Colonic mucosa (tissue), 4 donors: ENCODE measurements around the gene SERPINE1. TPM values are rescaled to one million over a fixed set of nuclear protein-coding genes. Genes with fewer than 3 reads are reported as not detected.

Experiments used
- DNase-seq: peaks from one replicate; pipeline ENCODE4 v3.0.0-alpha.2; 2020
- H3K27ac ChIP-seq: fragments of 200-600 bp; one replicate; pipeline ENCODE4 v1.8.0; 2021
- H3K27me3 ChIP-seq: fragments of 200-600 bp; one replicate; pipeline ENCODE4 v1.8.0; 2021
- H3K36me3 ChIP-seq: fragments of 200-600 bp; one replicate; pipeline ENCODE4 v1.8.0; 2021
- H3K4me1 ChIP-seq: fragments of 200-600 bp; one replicate; pipeline ENCODE4 v1.8.0; 2021; ENCODE audit warnings: mild to moderate bottlenecking
- H3K4me3 ChIP-seq: fragments of 200-600 bp; one replicate; pipeline ENCODE4 v1.8.0; 2021
- H3K9ac ChIP-seq, 2 donors: one replicate each; pipeline ENCODE4 v1.7.0; 2013; ENCODE audit warnings: control low read depth in 2 of 2, low read depth in 2 of 2, low read length in 2 of 2
- H3K9me3 ChIP-seq: fragments of 200-600 bp; one replicate; pipeline ENCODE4 v1.8.0; 2021
- CTCF ChIP-seq: fragments of 200-600 bp; IDR thresholded peaks from one replicate; pipeline ENCODE4 v1.8.0; 2022; ENCODE audit warnings: antibody characterized with exemption, mild to moderate bottlenecking
- intact Hi-C: fragments of 100-400 bp; cut with DNase I; formaldehyde crosslinking; loops from one replicate; pipeline ENCODE4 v1.14.1; 2022
- total RNA-seq, 2 donors: library from RNA; stranded (reverse); fragmentation: NEBNext Ultra II Directional in 1 of 2; extraction: Animal tissue kit (Norgen Biotek cat#: 25700) in 1 of 2; gene quantifications; one replicate each; pipeline ENCODE4 v1.2.1, GENCODE V29; 2021
- donor health status: healthy.
- donor health status: DM: no; HTN: no; CAD: no.
- donor health status: DM: no; HTN: no; CAD: no.

SERPINE1 gene
- 1 to 10 TPM; 1.4 to 6.1 TPM for total RNA-seq

- TF ChIP-seq CTCF, result no peak
- H3K9ac ChIP-seq, result peak within 1 kb of the TSS; percentile 9 to 39
- no peaks in the 10 kb centered on the region for H3K9me3 ChIP-seq
- intact Hi-C loops, result no loop called here
- H3K27me3 ChIP-seq, result no peaks in the 10 kb centered on the region
- DNase-seq, result peak; percentile 68
- no peak within 1 kb of the TSS for H3K4me3 ChIP-seq
- peaks cover 4% of the 10 kb centered on the region for H3K4me1 ChIP-seq
- H3K27ac ChIP-seq, result no peak within 1 kb of the TSS
- H3K36me3 ChIP-seq, result no peaks in the 10 kb centered on the region
Measured at GRCh38 chr7:101126651-101127459, at the start of gene SERPINE1. Gene SERPINE1, plus strand, starts transcription at chr7:101127104. Its CDS starts 1,290 bp downstream, at chr7:101128394.

GRCh38 chr7:101077303-101078086 lies 49.4 kb upstream of the SERPINE1 start:
- Histone ChIP-seq H3K4me3 (no peak overlapping the region), H3K9ac (no peak overlapping the region), H3K27me3 (no peaks in the 10 kb centered on the region), H3K36me3 (no peaks in the 10 kb centered on the region), H3K9me3 (no peaks in the 10 kb centered on the region), H3K4me1 (no peaks in the 10 kb centered on the region), H3K27ac (no peak overlapping the region)
- peak; percentile 90 for DNase-seq
- intact Hi-C loops, result loop anchor here (5.0 kb wide), 1 partner anchor 180 kb away; the partner anchor contains the start of gene ACHE
- peak; percentile 68 for TF ChIP-seq CTCF

GRCh38 chr7:101081432-101081831 lies 45.5 kb upstream of the SERPINE1 start:
- H3K4me1 ChIP-seq, result peaks cover 2% of the 10 kb centered on the region
- no peak overlapping the region for H3K9ac ChIP-seq
- intact Hi-C loops, result no loop called here
- no peaks in the 10 kb centered on the region for H3K36me3 ChIP-seq
- no peak overlapping the region for H3K27ac ChIP-seq
- no peak for DNase-seq
- H3K4me3 ChIP-seq, result no peak overlapping the region
- no peaks in the 10 kb centered on the region for H3K27me3 ChIP-seq
- no peak for TF ChIP-seq CTCF
- H3K9me3 ChIP-seq, result no peaks in the 10 kb centered on the region

- H3K9ac ChIP-seq, result peak overlapping the region; percentile 58 to 96
- no peak for DNase-seq
- peaks cover 6% of the 10 kb centered on the region for H3K4me1 ChIP-seq
- H3K36me3 ChIP-seq, result no peaks in the 10 kb centered on the region
- no peaks in the 10 kb centered on the region for H3K9me3 ChIP-seq
- peak overlapping the region; percentile 78 for H3K4me3 ChIP-seq
- intact Hi-C loops, result no loop called here
- TF ChIP-seq CTCF, result no peak
- H3K27me3 ChIP-seq, result no peaks in the 10 kb centered on the region
- peak overlapping the region; percentile 82 for H3K27ac ChIP-seq
Measured at GRCh38 chr7:101084865-101085161, 42.1 kb upstream of the SERPINE1 start.

GRCh38 chr7:101085162-101085964 lies 41.5 kb upstream of the SERPINE1 start, which contains the start of gene TRIM56:
Gene TRIM56, plus strand, starts transcription at chr7:101085481. Its CDS starts 1,832 bp downstream, at chr7:101087313.
- H3K4me1 ChIP-seq, result peaks cover 6% of the 10 kb centered on the region
- intact Hi-C loops, result no loop called here
- peak within 1 kb of the TSS; percentile 78 for H3K4me3 ChIP-seq

More at GRCh38 chr7:101085162-101085964, 41.5 kb upstream of the SERPINE1 start, which contains the start of gene TRIM56:
- no peaks in the 10 kb centered on the region for H3K27me3 ChIP-seq
- H3K36me3 ChIP-seq, result no peaks in the 10 kb centered on the region
- H3K27ac ChIP-seq, result peak within 1 kb of the TSS; percentile 82
- peak within 1 kb of the TSS; percentile 58 to 96 for H3K9ac ChIP-seq
- TF ChIP-seq CTCF, result no peak
- H3K9me3 ChIP-seq, result no peaks in the 10 kb centered on the region
- DNase-seq, result peak; percentile 95
